Natural killer cell (primary cell): Measurements from ENCODE around the gene TIGD1. TPM values are rescaled to one million over a fixed set of nuclear protein-coding genes. Genes with fewer than 3 reads are reported as not detected.

ENCODE experiments used
- ATAC-seq, 3 donors: fragments of 150-1000 bp in 2 of 3; fragments of 200-7000 bp in 1 of 3; cut with Tn5 transposase; 1 replicate in 1 of 3; 2 replicates in 2 of 3; pipeline ENCODE4 v1.10.0; 2021; ENCODE audit warnings: mild to moderate bottlenecking in 2 of 3, moderate library complexity in 2 of 3
- DNase-seq, 2 donors: peaks; one replicate each; pipeline versions ENCODE4 v3.0.0 to v3.0.0-alpha.2; 2013 to 2021; ENCODE audit warnings: mixed read lengths in 1 of 2
- H3K27ac ChIP-seq: one replicate; pipeline ENCODE4 v1.5.1; 2013; ENCODE audit warnings: mild to moderate bottlenecking, low read length
- H3K27me3 ChIP-seq: one replicate; pipeline ENCODE4 v1.6.1; 2013; ENCODE audit warnings: low read length; ENCODE audit not compliant: control insufficient read depth, insufficient read depth
- H3K36me3 ChIP-seq: one replicate; pipeline ENCODE4 v1.6.1; 2013; ENCODE audit warnings: low read length; ENCODE audit not compliant: control insufficient read depth, insufficient read depth
- H3K4me1 ChIP-seq: one replicate; pipeline ENCODE4 v1.6.1; 2013; ENCODE audit warnings: low read length; ENCODE audit not compliant: control insufficient read depth, insufficient read depth
- H3K4me3 ChIP-seq: one replicate; pipeline ENCODE4 v1.5.1; 2013; ENCODE audit warnings: low read length
- H3K9me3 ChIP-seq: one replicate; pipeline ENCODE4 v1.6.1; 2013; ENCODE audit warnings: low read length; ENCODE audit not compliant: control insufficient read depth, insufficient read depth
- H3K27ac Mint-ChIP-seq, 2 donors: one replicate each; pipeline ENCODE4 v1.8.0; 2022; ENCODE audit warnings: mild to moderate bottlenecking in 2 of 2, mixed read lengths in 2 of 2, moderate library complexity in 1 of 2
- H3K27me3 Mint-ChIP-seq, 2 donors: one replicate each; pipeline ENCODE4 v1.8.0; 2022; ENCODE audit warnings: low read depth in 2 of 2, mixed read lengths in 2 of 2
- H3K36me3 Mint-ChIP-seq: one replicate; pipeline ENCODE4 v1.8.0; 2022; ENCODE audit warnings: mixed read lengths
- H3K4me1 Mint-ChIP-seq, 2 donors: one replicate each; pipeline ENCODE4 v1.8.0; 2022; ENCODE audit warnings: mixed read lengths in 2 of 2
- H3K4me3 Mint-ChIP-seq: one replicate; pipeline ENCODE4 v1.8.0; 2022; ENCODE audit warnings: mild to moderate bottlenecking, moderate library complexity, mixed read lengths
- H3K9me3 Mint-ChIP-seq, 2 donors: one replicate each; pipeline ENCODE4 v1.8.0; 2022; ENCODE audit warnings: mixed read lengths in 2 of 2
- CTCF ChIP-seq: fragments of 200-600 bp; IDR thresholded peaks from one replicate; pipeline ENCODE4 v1.8.0; 2022; ENCODE audit warnings: antibody characterized with exemption
- WGBS: methylation state at CpG from one replicate; pipeline ENCODE4 v1.1.7; 2013; ENCODE audit warnings: missing lambda C conversion rate; ENCODE audit not compliant: insufficient coverage; 5-methylcytosine and 5-hydroxymethylcytosine counted together
- intact Hi-C: fragments of 100-400 bp; cut with micrococcal nuclease; formaldehyde crosslinking; loops from one replicate; pipeline ENCODE4 v1.14.2; 2022
- total RNA-seq, 4 donors: library from RNA; stranded (reverse); fragments of 120-200 nt in 1 of 4; gene quantifications; one replicate each; pipeline versions ENCODE4 v1.2.3 to v1.2.4, GENCODE V29; 2013 to 2022

TIGD1 gene
- total RNA-seq, 3 donors from 2014 or later (not counting 1 experiment from before 2014, with no cell fraction given) = 10.6 to 13.2 (median 12.4) TPM

- no peaks in the 10 kb centered on the region for H3K36me3 Mint-ChIP-seq
- H3K27ac Mint-ChIP-seq = no peak overlapping the region
- DNase-seq = no peak
- Histone ChIP-seq H3K27me3 (peaks cover 18% of the 10 kb centered on the region), H3K4me3 (no peak overlapping the region), H3K9me3 (no peaks in the 10 kb centered on the region), H3K36me3 (no peaks in the 10 kb centered on the region), H3K4me1 (peaks cover 26% of the 10 kb centered on the region), H3K27ac (no peak overlapping the region)
- H3K9me3 Mint-ChIP-seq = no peaks in the 10 kb centered on the region
- 92% methylated on average over 14 of the region's 14 CpGs for WGBS
- H3K27me3 Mint-ChIP-seq = peaks cover 12 to 30% of the 10 kb centered on the region in 2 donors
- no peak overlapping the region for H3K4me3 Mint-ChIP-seq
- intact Hi-C loops = no loop called here
- ATAC-seq = no peak
- no peak for TF ChIP-seq CTCF
- peaks cover 0 to 4% of the 10 kb centered on the region in 2 donors for H3K4me1 Mint-ChIP-seq
Measured at GRCh38 chr2:232521098-232521497, 29.3 kb downstream of the TIGD1 start.

GRCh38 chr2:232520489-232520888 lies 29.9 kb downstream of the TIGD1 start:
- Mint-ChIP-seq H3K27me3 (peaks cover 12 to 30% of the 10 kb centered on the region in 2 donors), H3K9me3 (no peaks in the 10 kb centered on the region), H3K4me1 (peaks cover 0 to 4% of the 10 kb centered on the region in 2 donors), H3K36me3 (no peaks in the 10 kb centered on the region), H3K27ac (no peak overlapping the region), H3K4me3 (no peak overlapping the region)
- Histone ChIP-seq H3K4me1 (peaks cover 26% of the 10 kb centered on the region), H3K4me3 (no peak overlapping the region), H3K27me3 (peaks cover 18% of the 10 kb centered on the region), H3K36me3 (no peaks in the 10 kb centered on the region), H3K27ac (no peak overlapping the region), H3K9me3 (no peaks in the 10 kb centered on the region)
- WGBS = 83% methylated on average over 8 of the region's 15 CpGs
- TF ChIP-seq CTCF = no peak
- DNase-seq (no peak), ATAC-seq (no peak)
- intact Hi-C loops = no loop called here

- no peaks in the 10 kb centered on the region for H3K9me3 Mint-ChIP-seq
- no peaks in the 10 kb centered on the region for H3K36me3 Mint-ChIP-seq
- H3K27me3 Mint-ChIP-seq = peaks cover 12 to 29% of the 10 kb centered on the region in 2 donors
- intact Hi-C loops = no loop called here
- H3K27ac ChIP-seq = no peak within 1 kb of the TSS
- no peak within 1 kb of the TSS for H3K27ac Mint-ChIP-seq
- H3K4me3 ChIP-seq = no peak within 1 kb of the TSS
- no peaks in the 10 kb centered on the region for H3K9me3 ChIP-seq
- H3K4me1 Mint-ChIP-seq = peaks cover 0 to 4% of the 10 kb centered on the region in 2 donors
- WGBS = 81% methylated on average over 17 of the region's 19 CpGs
- H3K27me3 ChIP-seq = peaks cover 18% of the 10 kb centered on the region
- no peak for DNase-seq
- no peak for TF ChIP-seq CTCF
- no peak within 1 kb of the TSS for H3K4me3 Mint-ChIP-seq
- peaks cover 26% of the 10 kb centered on the region for H3K4me1 ChIP-seq
- H3K36me3 ChIP-seq = no peaks in the 10 kb centered on the region
- no peak for ATAC-seq
Measured at GRCh38 chr2:232519581-232520438, 30.5 kb downstream of the TIGD1 start, which contains the start of gene PRSS56. Gene PRSS56, plus strand, starts transcription at chr2:232520388. Its CDS starts 211 bp downstream, at chr2:232520599.
